ENCODE data around the gene RRAS2. TPM values are rescaled to one million over a fixed set of nuclear protein-coding genes. Genes with fewer than 3 reads are reported as not detected.

Gene RRAS2
- total RNA-seq, 2 experiments from 2014 or later: 87.9 to 92.0 TPM

DNA sequence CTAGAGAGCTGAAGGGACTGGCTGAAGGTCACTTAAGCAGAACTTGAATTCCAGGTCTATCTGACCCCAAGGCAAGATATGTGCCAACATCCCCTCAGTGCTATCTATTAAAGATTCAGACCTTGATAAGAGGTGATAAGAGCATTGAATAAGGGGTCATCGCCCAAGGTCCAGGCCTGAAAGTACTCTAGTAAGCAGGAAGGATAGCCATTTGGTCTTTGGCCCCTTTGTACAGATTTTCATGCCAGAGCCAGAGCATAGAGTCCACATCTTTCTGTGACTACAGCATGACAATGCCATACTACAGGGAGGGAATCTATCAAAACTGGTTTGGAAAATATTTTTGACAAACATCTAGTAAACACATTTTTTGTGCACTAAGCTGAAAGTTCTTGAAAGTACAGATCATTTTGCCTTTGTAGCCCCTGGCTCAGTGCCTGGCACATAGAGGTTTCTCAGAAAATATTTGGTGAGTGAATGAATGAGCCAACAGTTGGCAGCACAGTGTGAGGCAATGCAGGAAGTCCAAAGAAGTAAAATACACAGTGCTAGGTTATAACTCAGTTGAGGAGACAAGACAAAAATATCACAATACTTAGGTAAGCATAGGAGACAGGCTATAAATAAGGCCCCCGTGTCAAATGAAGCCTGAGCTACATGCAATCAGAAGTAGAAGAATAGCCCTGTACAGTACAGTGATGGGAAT lies 15.1 kb upstream of the RRAS2 start:
- TF ChIP-seq, protein P1, sequence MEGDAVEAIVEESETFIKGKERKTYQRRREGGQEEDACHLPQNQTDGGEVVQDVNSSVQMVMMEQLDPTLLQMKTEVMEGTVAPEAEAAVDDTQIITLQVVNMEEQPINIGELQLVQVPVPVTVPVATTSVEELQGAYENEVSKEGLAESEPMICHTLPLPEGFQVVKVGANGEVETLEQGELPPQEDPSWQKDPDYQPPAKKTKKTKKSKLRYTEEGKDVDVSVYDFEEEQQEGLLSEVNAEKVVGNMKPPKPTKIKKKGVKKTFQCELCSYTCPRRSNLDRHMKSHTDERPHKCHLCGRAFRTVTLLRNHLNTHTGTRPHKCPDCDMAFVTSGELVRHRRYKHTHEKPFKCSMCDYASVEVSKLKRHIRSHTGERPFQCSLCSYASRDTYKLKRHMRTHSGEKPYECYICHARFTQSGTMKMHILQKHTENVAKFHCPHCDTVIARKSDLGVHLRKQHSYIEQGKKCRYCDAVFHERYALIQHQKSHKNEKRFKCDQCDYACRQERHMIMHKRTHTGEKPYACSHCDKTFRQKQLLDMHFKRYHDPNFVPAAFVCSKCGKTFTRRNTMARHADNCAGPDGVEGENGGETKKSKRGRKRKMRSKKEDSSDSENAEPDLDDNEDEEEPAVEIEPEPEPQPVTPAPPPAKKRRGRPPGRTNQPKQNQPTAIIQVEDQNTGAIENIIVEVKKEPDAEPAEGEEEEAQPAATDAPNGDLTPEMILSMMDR (IDR thresholded peaks at IDR 0.05): no peak
- H3K4me3 Mint-ChIP-seq: no peak overlapping the region
- no peaks in the 10 kb centered on the region for H3K9me3 Mint-ChIP-seq
- H3K4me1 Mint-ChIP-seq (ENCODE audit: low read depth): peaks cover 63% of the 10 kb centered on the region
- peak; percentile 17 for ATAC-seq
- no peaks in the 10 kb centered on the region for H3K36me3 Mint-ChIP-seq (ENCODE audit: low read depth)
- ChIA-PET POLR2A (interaction anchor here (1.2 to 1.6 kb wide), 3 partner anchors 10 to 39 kb away, joined by 3 to 7 read pairs (median 4); no protein-coding TSS in a partner anchor), CTCF (interaction anchor here (0.9 to 2.6 kb wide), 14 partner anchors 10 to 89 kb away, joined by 3 to 13 read pairs (median 4); no protein-coding TSS in a partner anchor)
- peaks cover 3% of the 10 kb centered on the region for H3K27me3 Mint-ChIP-seq
- intact Hi-C loops (cut with micrococcal nuclease): loop anchor here (10.0 kb wide), 1 partner anchor 81 kb away; no protein-coding TSS in a partner anchor
- no peak for DNase-seq
- H3K27ac Mint-ChIP-seq: peak overlapping the region; percentile 21

DNA sequence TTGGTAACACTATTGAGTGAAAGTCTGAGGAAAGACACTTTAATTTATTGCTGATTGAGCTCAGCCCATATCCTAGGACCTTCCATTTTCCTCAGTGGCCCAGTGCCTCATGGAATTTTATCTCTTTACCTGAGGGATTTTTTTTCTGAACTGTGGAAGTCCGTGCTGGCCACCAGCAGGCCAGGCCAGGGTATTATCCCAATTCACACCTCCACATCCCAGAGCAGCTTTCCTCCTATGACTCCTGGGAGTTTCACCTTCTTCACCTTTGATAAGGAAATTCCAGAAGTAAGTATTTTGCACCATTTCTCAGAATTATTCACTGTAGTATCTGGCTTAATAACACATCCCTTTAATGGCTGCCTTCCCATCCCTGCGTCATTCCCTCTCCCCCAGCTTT lies 13.0 kb upstream of the RRAS2 start:
- Mint-ChIP-seq H3K4me3 (no peak overlapping the region), H3K4me1 (ENCODE audit: low read depth) (peaks cover 64% of the 10 kb centered on the region), H3K36me3 (ENCODE audit: low read depth) (no peaks in the 10 kb centered on the region), H3K27ac (no peak overlapping the region), H3K27me3 (no peaks in the 10 kb centered on the region), H3K9me3 (no peaks in the 10 kb centered on the region)
- ChIA-PET POLR2A (interaction anchor here (1.0 to 1.6 kb wide), 2 partner anchors 9 to 14 kb away, joined by 4 to 5 read pairs; no protein-coding TSS in a partner anchor), CTCF (interaction anchor here (0.7 to 1.4 kb wide), 3 partner anchors 15 to 43 kb away, joined by 3 read pairs; no protein-coding TSS in a partner anchor)
- ATAC-seq (no peak), DNase-seq (no peak)
- TF ChIP-seq, protein P1 (IDR thresholded peaks at IDR 0.05): no peak
- intact Hi-C loops (cut with micrococcal nuclease): loop anchor here (10.0 kb wide), 1 partner anchor 83 kb away; no protein-coding TSS in a partner anchor

DNA sequence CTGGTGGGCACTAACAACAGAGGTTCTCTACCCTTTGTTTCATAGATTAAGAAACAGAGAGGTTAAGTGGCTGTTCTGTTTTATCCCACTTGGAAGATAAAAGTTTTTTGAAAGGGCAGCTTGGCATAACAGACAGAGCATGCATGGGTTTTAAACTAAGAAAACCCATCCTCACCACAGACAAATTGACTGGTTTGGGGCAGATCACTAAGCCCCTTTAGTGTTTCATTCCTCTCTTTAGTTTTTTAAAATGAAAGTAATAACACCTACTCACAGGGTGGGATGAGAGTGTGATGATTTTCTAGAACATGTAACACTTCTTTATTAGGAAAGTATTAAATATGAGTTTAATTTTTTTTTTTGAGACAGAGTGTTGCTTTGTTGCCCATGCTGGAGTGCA lies 12.3 kb upstream of the RRAS2 start:
- intact Hi-C loops (cut with micrococcal nuclease): loop anchor here (10.0 kb wide), 1 partner anchor 84 kb away; no protein-coding TSS in a partner anchor
- Mint-ChIP-seq H3K27ac (peak overlapping the region; percentile 44), H3K36me3 (ENCODE audit: low read depth) (no peaks in the 10 kb centered on the region)

DNA sequence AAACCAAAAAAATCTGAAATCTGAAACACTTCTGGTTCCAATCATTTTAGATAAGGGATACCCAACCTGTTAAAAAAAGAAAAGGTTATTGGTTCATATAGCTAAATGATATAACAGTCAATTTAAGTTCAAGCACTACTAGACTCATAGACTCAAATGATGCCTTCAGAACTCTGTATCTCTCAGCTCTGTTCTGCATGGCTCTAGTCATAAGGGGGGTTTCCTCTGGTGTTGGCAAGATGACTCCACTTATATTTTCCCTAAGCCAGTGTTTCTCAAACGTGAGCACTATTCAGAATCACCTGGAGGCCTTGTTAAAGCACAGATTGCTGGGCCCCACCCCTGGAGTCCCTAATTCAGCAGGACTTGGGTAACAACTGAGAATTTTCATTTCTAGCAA lies 11.5 kb upstream of the RRAS2 start:
- intact Hi-C loops (cut with micrococcal nuclease): loop anchor here (10.0 kb wide), 1 partner anchor 84 kb away; no protein-coding TSS in a partner anchor
- ATAC-seq (peak; percentile 64), DNase-seq (no peak)
- H3K36me3 Mint-ChIP-seq (ENCODE audit: low read depth): no peaks in the 10 kb centered on the region
- H3K4me3 Mint-ChIP-seq: no peak overlapping the region
- TF ChIP-seq, protein P1 (IDR thresholded peaks at IDR 0.05): no peak
- CTCF ChIA-PET: interaction anchor here (0.9 to 2.6 kb wide), 11 partner anchors 8 to 69 kb away, joined by 3 to 14 read pairs (median 4); no protein-coding TSS in a partner anchor
- no peaks in the 10 kb centered on the region for H3K27me3 Mint-ChIP-seq
- peak overlapping the region; percentile 44 for H3K27ac Mint-ChIP-seq
- POLR2A ChIA-PET: interaction anchor here (0.8 to 1.6 kb wide), 4 partner anchors 12 to 42 kb away, joined by 3 to 5 read pairs (median 4); no protein-coding TSS in a partner anchor
- H3K9me3 Mint-ChIP-seq: no peaks in the 10 kb centered on the region
- peaks cover 59% of the 10 kb centered on the region for H3K4me1 Mint-ChIP-seq (ENCODE audit: low read depth)

More for the DNA sequence above, 12.3 kb upstream of the RRAS2 start:
- H3K4me1 Mint-ChIP-seq (ENCODE audit: low read depth): peaks cover 60% of the 10 kb centered on the region
- no peaks in the 10 kb centered on the region for H3K9me3 Mint-ChIP-seq
- TF ChIP-seq, protein P1 (IDR thresholded peaks at IDR 0.05): no peak
- no peak overlapping the region for H3K4me3 Mint-ChIP-seq
- ATAC-seq (peak; percentile 31), DNase-seq (no peak)
- POLR2A ChIA-PET: interaction anchor here (0.7 to 1.6 kb wide), 4 partner anchors 10 to 44 kb away, joined by 3 to 5 read pairs (median 4); no protein-coding TSS in a partner anchor
- no peaks in the 10 kb centered on the region for H3K27me3 Mint-ChIP-seq
- CTCF ChIA-PET: interaction anchor here (0.9 to 2.6 kb wide), 9 partner anchors 9 to 70 kb away, joined by 3 to 14 read pairs (median 4); no protein-coding TSS in a partner anchor
